GM12878 (cell line): ENCODE data around the gene SIL1. TPM values are rescaled to one million over a fixed set of nuclear protein-coding genes. Genes with fewer than 3 reads are reported as not detected.

ENCODE experiments used
- ATAC-seq: fragments of 200-7000 bp; cut with Tn5 transposase; 3 replicates; pipeline ENCODE4 v1.9.1; 2020; ENCODE audit warnings: mild to moderate bottlenecking, moderate library complexity
- BruUV-seq: library from RNA; stranded (reverse); fragments of 400-500 nt; replicated peaks from 2 replicates; lab custom pipeline; 2021; lab: Mats Ljungman, UMichigan
- CTCF ChIA-PET: fragments of 300-600 bp; sonication (Branson Sonifier 250); formaldehyde crosslinking; extraction: SDS; loops from one replicate; lab custom pipeline; 2021; ENCODE audit warnings: inconsistent platforms; lab: Yijun Ruan, JAX
- POLR2A ChIA-PET: fragments of 350-600 bp; formaldehyde crosslinking; extraction: SDS; loops from one replicate; lab custom pipeline; 2021; ENCODE audit warnings: inconsistent platforms; lab: Charles Lee
- RAD21 ChIA-PET: fragments of 300-600 bp; sonication (Branson Sonifier 250); formaldehyde crosslinking; loops from one replicate; lab custom pipeline; 2023; ENCODE audit warnings: antibody characterized with exemption; ENCODE audit not compliant: unreplicated experiment; lab: Charles Lee
- SMC1A ChIA-PET: fragments of 300-600 bp; sonication (Branson Sonifier 250); formaldehyde crosslinking; loops from one replicate; lab custom pipeline; 2023; ENCODE audit not compliant: unreplicated experiment, uncharacterized antibody; lab: Charles Lee
- DNase-seq: peaks from one replicate; pipeline ENCODE4 v3.0.0-alpha.2; 2011; ENCODE audit warnings: low read depth, low spot score
- FAIRE-seq: peaks from 3 replicates; lab custom pipeline; 2011; peaks lifted over from hg19 to GRCh38; lab: Jason Lieb, UNC
- H2AFZ ChIP-seq: 2 replicates; pipeline ENCODE4 v1.6.0; 2011; ENCODE audit warnings: low read depth, low read length, control low read depth; ENCODE audit not compliant: control insufficient read depth
- H3K27ac ChIP-seq: 2 replicates; pipeline ENCODE4 v1.5.1; 2011; ENCODE audit warnings: control low read depth; ENCODE audit not compliant: control insufficient read depth, insufficient read depth
- H3K27me3 ChIP-seq, 2 experiments: replicated peaks in 1 of 2; 2 replicates each; pipeline versions ENCODE4 v1.6.0 to v1.6.1; 2011; ENCODE audit warnings: low read length in 1 of 2; ENCODE audit not compliant: control insufficient read depth in 2 of 2, insufficient read depth in 2 of 2
- H3K36me3 ChIP-seq, 2 experiments: 2 replicates each; pipeline ENCODE4 v1.5.1; 2011; ENCODE audit warnings: low read length in 1 of 2; ENCODE audit not compliant: control insufficient read depth in 2 of 2, insufficient read depth in 2 of 2
- H3K4me1 ChIP-seq: 2 replicates; pipeline ENCODE4 v1.6.1; 2011; ENCODE audit warnings: mild to moderate bottlenecking, low read length, moderate library complexity, mixed read lengths; ENCODE audit not compliant: control insufficient read depth, insufficient read depth
- H3K4me2 ChIP-seq: 2 replicates; pipeline ENCODE4 v1.6.0; 2011; ENCODE audit warnings: control low read depth; ENCODE audit not compliant: control insufficient read depth, insufficient read depth
- H3K4me3 ChIP-seq: fragments of 200-600 bp; sonication (generic); 2 replicates; pipeline ENCODE4 v1.5.1; 2016
- H3K79me2 ChIP-seq: 2 replicates; pipeline ENCODE4 v1.6.0; 2011; ENCODE audit warnings: low read length; ENCODE audit not compliant: control insufficient read depth, insufficient read depth
- H3K9ac ChIP-seq: 2 replicates; pipeline ENCODE4 v1.8.0; 2011; ENCODE audit warnings: low read length, control low read depth, mixed read lengths; ENCODE audit not compliant: control insufficient read depth, insufficient read depth
- H3K9me3 ChIP-seq: replicated peaks from 3 replicates; pipeline ENCODE4 v1.5.1; 2011; ENCODE audit warnings: mild to moderate bottlenecking, low read length; ENCODE audit not compliant: control insufficient read depth, insufficient read depth
- H4K20me1 ChIP-seq: 2 replicates; pipeline ENCODE4 v1.6.0; 2011; ENCODE audit not compliant: control insufficient read depth, insufficient read depth
- HDGF ChIP-seq: fragments of 450-650 bp; IDR thresholded peaks from 2 replicates; pipeline ENCODE4 v1.6.1; 2016; ENCODE audit warnings: antibody characterized with exemption
- MYC ChIP-seq: IDR thresholded peaks from 2 replicates; pipeline ENCODE4 v1.6.1; 2011; ENCODE audit warnings: mild to moderate bottlenecking, low read length, moderate library complexity, inconsistent platforms; ENCODE audit not compliant: insufficient read depth, insufficient replicate concordance, insufficient read length, severe bottlenecking
- NBN ChIP-seq: fragments of 450-650 bp; IDR thresholded peaks from 2 replicates; pipeline ENCODE4 v1.6.1; 2016
- NFXL1 ChIP-seq: fragments of 450-650 bp; IDR thresholded peaks from 2 replicates; pipeline ENCODE4 v1.6.1; 2017; ENCODE audit warnings: antibody characterized with exemption, mild to moderate bottlenecking, borderline replicate concordance
- NFYA ChIP-seq: IDR thresholded peaks from 2 replicates; pipeline ENCODE4 v1.6.1; 2011; ENCODE audit warnings: low read depth, mild to moderate bottlenecking, low read length, improper control_type of control experiment, borderline replicate concordance
- RELB ChIP-seq: fragments of 450-650 bp; IDR thresholded peaks from 2 replicates; pipeline ENCODE4 v1.6.1; 2017; ENCODE audit warnings: low read depth, mild to moderate bottlenecking, moderate library complexity
- SIX5 ChIP-seq: IDR thresholded peaks from 2 replicates; pipeline ENCODE4 v1.6.1; 2011; ENCODE audit warnings: mild to moderate bottlenecking, low read depth, low read length, moderate library complexity; ENCODE audit not compliant: severe bottlenecking
- YBX1 ChIP-seq: fragments of 450-650 bp; IDR thresholded peaks from 2 replicates; pipeline ENCODE4 v1.6.1; 2016; ENCODE audit warnings: antibody characterized with exemption
- ZBTB40 ChIP-seq: fragments of 450-650 bp; IDR thresholded peaks from 2 replicates; pipeline ENCODE4 v1.6.1; 2016; ENCODE audit warnings: mild to moderate bottlenecking, moderate library complexity, borderline replicate concordance
- ZNF274 ChIP-seq: IDR thresholded peaks from one replicate; pipeline ENCODE4 v1.8.0; 2011; ENCODE audit not compliant: insufficient read length, insufficient read depth
- ZNF592 ChIP-seq: fragments of 450-650 bp; IDR thresholded peaks from 2 replicates; pipeline ENCODE4 v1.6.1; 2017; ENCODE audit warnings: mild to moderate bottlenecking, moderate library complexity
- WGBS: methylation state at CpG from one replicate; pipeline ENCODE4 v1.1.6; 2016; ENCODE audit warnings: low lambda C conversion rate; ENCODE audit not compliant: insufficient replicate concordance, insufficient coverage; ENCODE audit errors: missing lambda C conversion rate; 5-methylcytosine and 5-hydroxymethylcytosine counted together
- in situ Hi-C: fragments of 300-500 bp; cut with MboI; formaldehyde crosslinking; loops from 9 replicates; pipeline ENCODE4 v1.14.3; 2018; ENCODE audit warnings: mixed read lengths
- intact Hi-C: fragments of 100-400 bp; cut with micrococcal nuclease; formaldehyde crosslinking; loops from one replicate; pipeline ENCODE4 v1.14.2; 2022; ENCODE audit not compliant: unreplicated experiment
- polyA plus RNA-seq, 11 experiments: library from polyadenylated mRNA; depleted of rRNA in 4 of 11; unstranded in 6 of 11; stranded (reverse) in 5 of 11; fragments of >200 nt; fragmentation: Nextera tagmentation in 4 of 11; fragmentation: Illumina TruSeq in 1 of 11; extraction: Ambion mirVana in 4 of 11; extraction: Trizol in 1 of 11; gene quantifications; 1 replicate in 1 of 11; 2 replicates in 10 of 11; pipeline versions ENCODE4 v1.2.1 to v1.2.3, GENCODE V29; 2011 to 2016; ENCODE audit warnings: inconsistent platforms in 2 of 11, missing spikeins in 2 of 11, low read depth in 1 of 11
- total RNA-seq, 4 experiments: library from RNA; depleted of rRNA in 3 of 4; stranded (reverse); fragments of >200 nt in 3 of 4; fragmentation: Illumina TruSeq in 1 of 4; extraction: Trizol in 1 of 4; gene quantifications; 2 replicates each; pipeline versions ENCODE4 v1.2.1 to v1.2.3, GENCODE V29; 2013 to 2021

Gene SIL1
- total and polyA plus RNA-seq, 10 of the 15 experiments (the other 5 are each of a cell fraction or from before 2014, with no cell fraction given) = 4.1 to 49.8 (median 29.4) TPM

- Histone ChIP-seq H2AFZ (no peak overlapping the region), H3K27ac (no peak overlapping the region), H3K79me2 (no peaks in the 10 kb centered on the region), H3K4me1 (no peaks in the 10 kb centered on the region), H3K4me3 (no peak overlapping the region), H3K36me3 (peaks cover 18 to 20% of the 10 kb centered on the region in 2 experiments), H3K9ac (no peak overlapping the region), H3K4me2 (no peak overlapping the region), H4K20me1 (no peaks in the 10 kb centered on the region), H3K27me3 (no peaks in the 10 kb centered on the region), H3K9me3 (no peaks in the 10 kb centered on the region)
- RAD21 ChIA-PET = no interaction called here
- FAIRE-seq = no peak
- POLR2A ChIA-PET = interaction anchor here (0.5 kb wide), 1 partner anchor 13 kb away, joined by 3 read pairs; no protein-coding TSS in a partner anchor
- SMC1A ChIA-PET = no interaction called here
- ATAC-seq = no peak
- WGBS = 94% methylated on average over 16 of the region's 16 CpGs
- intact Hi-C loops (no loop called here), in situ Hi-C loops (no loop called here)
- CTCF ChIA-PET = no interaction called here
- no peak for DNase-seq
- BruUV-seq = no TSS peak
- TF ChIP-seq YBX1 (no peak), NFXL1 (no peak), ZNF592 (no peak), ZBTB40 (no peak), MYC (no peak), ZNF274 (no peak), SIX5 (no peak), NFYA (no peak), NBN (no peak), RELB (no peak), HDGF (no peak)
These were observed 271.3 kb downstream of the SIL1 start for GRCh38 chr5:138926688-138927448.
